Activated naive CD8-positive, alpha-beta T cell treated with anti-CD3 and anti-CD28 coated beads for 36 hours (primary cell): ENCODE measurements around the gene CEBPG. TPM values are rescaled to one million over a fixed set of nuclear protein-coding genes. Genes with fewer than 3 reads are reported as not detected.

ENCODE experiments used
- DNase-seq: peaks from one replicate; pipeline ENCODE4 v3.0.0; 2021
- H3K27ac Mint-ChIP-seq: one replicate; pipeline ENCODE4 v1.8.0; 2022; ENCODE audit warnings: mild to moderate bottlenecking, moderate library complexity, mixed read lengths
- H3K27me3 Mint-ChIP-seq: one replicate; pipeline ENCODE4 v1.8.0; 2022; ENCODE audit warnings: mild to moderate bottlenecking, mixed read lengths
- H3K36me3 Mint-ChIP-seq: one replicate; pipeline ENCODE4 v1.8.0; 2021; ENCODE audit warnings: mild to moderate bottlenecking, mixed read lengths
- H3K4me1 Mint-ChIP-seq: one replicate; pipeline ENCODE4 v1.8.0; 2021; ENCODE audit warnings: mixed read lengths
- H3K4me3 Mint-ChIP-seq: one replicate; pipeline ENCODE4 v1.8.0; 2022; ENCODE audit warnings: mild to moderate bottlenecking, moderate library complexity, mixed read lengths
- H3K9me3 Mint-ChIP-seq: one replicate; pipeline ENCODE4 v1.8.0; 2022; ENCODE audit warnings: mixed read lengths
- total RNA-seq, 2 experiments: library from RNA; stranded (reverse); gene quantifications; one replicate each; pipeline ENCODE4 v1.2.3, GENCODE V29; 2021

The CEBPG gene
- total RNA-seq, 2 experiments from 2014 or later = 30.1 to 30.9 TPM

GRCh38 chr19:33345163-33345562 is 28.3 kb upstream of the CEBPG start:
- DNase-seq = no peak
- no peak overlapping the region for H3K27ac Mint-ChIP-seq
- peaks cover 45% of the 10 kb centered on the region for H3K27me3 Mint-ChIP-seq
- H3K4me1 Mint-ChIP-seq = no peaks in the 10 kb centered on the region
- no peak overlapping the region for H3K4me3 Mint-ChIP-seq
- no peaks in the 10 kb centered on the region for H3K9me3 Mint-ChIP-seq
- H3K36me3 Mint-ChIP-seq = no peaks in the 10 kb centered on the region

GRCh38 chr19:33346665-33347064 is 26.8 kb upstream of the CEBPG start:
- Mint-ChIP-seq H3K27ac (no peak overlapping the region), H3K4me1 (no peaks in the 10 kb centered on the region)

GRCh38 chr19:33347300-33347699 is 26.2 kb upstream of the CEBPG start:
- no peak overlapping the region for H3K27ac Mint-ChIP-seq
- peaks cover 29% of the 10 kb centered on the region for H3K27me3 Mint-ChIP-seq
- no peaks in the 10 kb centered on the region for H3K4me1 Mint-ChIP-seq
- H3K9me3 Mint-ChIP-seq = no peaks in the 10 kb centered on the region
- no peak for DNase-seq
- no peak overlapping the region for H3K4me3 Mint-ChIP-seq
- no peaks in the 10 kb centered on the region for H3K36me3 Mint-ChIP-seq

More at GRCh38 chr19:33346665-33347064, 26.8 kb upstream of the CEBPG start:
- Mint-ChIP-seq H3K4me3 (no peak overlapping the region), H3K9me3 (no peaks in the 10 kb centered on the region), H3K27me3 (peaks cover 35% of the 10 kb centered on the region), H3K36me3 (no peaks in the 10 kb centered on the region)
- DNase-seq = no peak

DNA sequence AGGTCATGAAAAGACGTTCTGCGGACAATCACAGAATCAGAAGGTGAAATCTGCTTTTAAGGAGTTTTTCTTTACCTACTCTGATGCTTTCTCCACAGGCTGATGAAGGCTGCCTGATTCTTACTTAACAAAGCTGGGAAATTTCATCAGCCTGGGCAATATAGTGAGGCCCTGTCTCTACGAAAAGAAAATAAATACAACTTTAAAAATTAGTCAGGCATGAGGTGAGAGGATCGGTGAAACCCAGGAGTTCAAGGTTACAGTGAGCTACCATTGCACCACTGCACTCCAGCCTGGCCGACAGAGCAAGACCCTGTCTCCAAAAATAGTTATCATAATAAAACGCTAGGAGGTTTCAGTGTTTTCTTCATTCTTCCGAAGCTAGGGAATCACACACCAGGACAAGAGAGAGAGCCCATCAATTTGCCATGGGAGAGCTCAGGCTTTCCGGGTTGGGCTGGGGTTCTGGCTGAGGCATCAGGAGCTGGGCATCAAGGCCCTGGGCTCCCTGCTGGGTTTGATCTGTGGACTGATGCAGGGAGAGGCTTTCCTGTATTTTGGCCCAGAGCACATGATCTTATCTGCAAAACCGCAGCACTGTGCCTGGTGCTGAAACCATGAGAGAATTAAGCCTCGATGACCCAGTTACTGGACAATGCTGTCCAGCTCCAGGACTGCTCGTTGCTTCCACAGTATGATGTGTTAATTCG is 25.1 kb upstream of the CEBPG start:
- Mint-ChIP-seq H3K36me3 (no peaks in the 10 kb centered on the region), H3K9me3 (no peaks in the 10 kb centered on the region), H3K4me1 (no peaks in the 10 kb centered on the region), H3K27ac (no peak overlapping the region), H3K4me3 (no peak overlapping the region), H3K27me3 (peaks cover 29% of the 10 kb centered on the region)
- no peak for DNase-seq

DNA sequence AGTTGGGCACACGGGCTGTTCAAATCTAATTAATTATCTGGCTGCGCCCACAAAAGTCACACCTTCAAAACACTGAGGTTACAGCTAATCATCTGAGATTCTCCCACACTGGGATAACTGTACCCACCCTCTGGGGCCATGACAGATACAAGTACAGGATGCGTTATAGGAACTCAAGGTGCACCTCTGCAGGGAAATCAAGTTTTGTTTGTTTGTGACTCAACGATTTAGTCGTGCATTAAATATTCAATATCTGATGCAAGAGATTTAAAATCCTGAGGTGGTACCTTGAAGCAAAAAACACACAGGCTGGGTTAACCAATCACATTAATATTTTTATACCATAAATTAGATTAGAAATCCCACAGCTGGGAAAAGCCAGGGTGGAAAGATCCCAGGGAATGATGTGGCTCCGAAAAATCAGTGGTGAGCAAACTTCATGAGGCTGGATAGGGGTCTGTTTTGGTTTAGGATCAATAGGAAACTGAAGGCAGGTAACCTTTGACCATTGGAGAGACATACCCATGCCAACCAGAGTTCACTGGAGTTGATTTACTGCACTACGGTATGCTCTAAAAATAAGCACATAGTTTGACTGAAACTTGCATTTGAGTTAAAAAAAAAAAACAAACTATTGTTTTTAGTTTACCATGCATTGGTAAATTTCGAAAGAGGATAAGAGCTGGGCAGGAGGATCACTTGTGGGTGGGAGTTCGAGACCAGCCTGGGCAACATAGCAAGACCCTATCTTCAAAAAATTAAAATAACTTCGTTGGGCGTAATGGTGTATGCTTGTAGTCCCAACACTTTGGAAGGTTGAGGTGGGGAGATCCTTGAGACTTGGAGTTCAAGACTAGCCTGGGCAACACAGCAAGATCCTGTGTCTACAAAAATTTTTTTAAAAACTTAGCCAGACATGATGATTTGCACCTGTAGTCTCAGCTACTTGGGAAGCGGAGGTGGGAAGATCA is 23.9 kb upstream of the CEBPG start:
- DNase-seq = no peak
- H3K27ac Mint-ChIP-seq = no peak overlapping the region
- H3K4me3 Mint-ChIP-seq = no peak overlapping the region
- no peaks in the 10 kb centered on the region for H3K36me3 Mint-ChIP-seq
- no peaks in the 10 kb centered on the region for H3K4me1 Mint-ChIP-seq
- no peaks in the 10 kb centered on the region for H3K9me3 Mint-ChIP-seq
- H3K27me3 Mint-ChIP-seq = peaks cover 21% of the 10 kb centered on the region

GRCh38 chr19:33350538-33351309 is 22.8 kb upstream of the CEBPG start:
- Mint-ChIP-seq H3K27me3 (peaks cover 19% of the 10 kb centered on the region), H3K4me1 (no peaks in the 10 kb centered on the region), H3K9me3 (peaks cover 5% of the 10 kb centered on the region), H3K36me3 (no peaks in the 10 kb centered on the region), H3K4me3 (no peak overlapping the region), H3K27ac (no peak overlapping the region)
- DNase-seq = no peak

GRCh38 chr19:33355535-33355934 is 18.0 kb upstream of the CEBPG start:
- no peak for DNase-seq
- Mint-ChIP-seq H3K36me3 (no peaks in the 10 kb centered on the region), H3K9me3 (peaks cover 10% of the 10 kb centered on the region), H3K4me1 (no peaks in the 10 kb centered on the region), H3K27ac (no peak overlapping the region), H3K4me3 (no peak overlapping the region), H3K27me3 (peaks cover 12% of the 10 kb centered on the region)

- no peak overlapping the region for H3K27ac Mint-ChIP-seq
- H3K36me3 Mint-ChIP-seq = no peaks in the 10 kb centered on the region
- no peak for DNase-seq
- no peak overlapping the region for H3K4me3 Mint-ChIP-seq
- H3K9me3 Mint-ChIP-seq = peaks cover 10% of the 10 kb centered on the region
- no peaks in the 10 kb centered on the region for H3K4me1 Mint-ChIP-seq
- peaks cover 12% of the 10 kb centered on the region for H3K27me3 Mint-ChIP-seq
Measured at GRCh38 chr19:33357556-33357955, 16.0 kb upstream of the CEBPG start.

GRCh38 chr19:33358408-33358807 is 15.1 kb upstream of the CEBPG start:
- no peak overlapping the region for H3K4me3 Mint-ChIP-seq
- no peaks in the 10 kb centered on the region for H3K36me3 Mint-ChIP-seq
- peaks cover 12% of the 10 kb centered on the region for H3K27me3 Mint-ChIP-seq
- DNase-seq = no peak
- peaks cover 10% of the 10 kb centered on the region for H3K9me3 Mint-ChIP-seq
- H3K27ac Mint-ChIP-seq = no peak overlapping the region
- no peaks in the 10 kb centered on the region for H3K4me1 Mint-ChIP-seq

- peaks cover 10% of the 10 kb centered on the region for H3K9me3 Mint-ChIP-seq
- no peaks in the 10 kb centered on the region for H3K4me1 Mint-ChIP-seq
- DNase-seq = no peak
- peaks cover 12% of the 10 kb centered on the region for H3K27me3 Mint-ChIP-seq
- H3K36me3 Mint-ChIP-seq = no peaks in the 10 kb centered on the region
- no peak overlapping the region for H3K27ac Mint-ChIP-seq
- H3K4me3 Mint-ChIP-seq = no peak overlapping the region
Measured at GRCh38 chr19:33359581-33359980, 13.9 kb upstream of the CEBPG start.

- H3K27ac Mint-ChIP-seq = no peak overlapping the region
- peaks cover 6% of the 10 kb centered on the region for H3K27me3 Mint-ChIP-seq
- no peaks in the 10 kb centered on the region for H3K36me3 Mint-ChIP-seq
- H3K9me3 Mint-ChIP-seq = no peaks in the 10 kb centered on the region
- no peak for DNase-seq
- H3K4me1 Mint-ChIP-seq = no peaks in the 10 kb centered on the region
- H3K4me3 Mint-ChIP-seq = no peak overlapping the region
Measured at GRCh38 chr19:33362508-33363228, 10.8 kb upstream of the CEBPG start.

- no peak for DNase-seq
- H3K4me1 Mint-ChIP-seq = no peaks in the 10 kb centered on the region
- no peak overlapping the region for H3K4me3 Mint-ChIP-seq
- H3K9me3 Mint-ChIP-seq = no peaks in the 10 kb centered on the region
- H3K27ac Mint-ChIP-seq = no peak overlapping the region
- H3K36me3 Mint-ChIP-seq = no peaks in the 10 kb centered on the region
- H3K27me3 Mint-ChIP-seq = peaks cover 8% of the 10 kb centered on the region
Measured at GRCh38 chr19:33363476-33363875, 10.0 kb upstream of the CEBPG start.

DNA sequence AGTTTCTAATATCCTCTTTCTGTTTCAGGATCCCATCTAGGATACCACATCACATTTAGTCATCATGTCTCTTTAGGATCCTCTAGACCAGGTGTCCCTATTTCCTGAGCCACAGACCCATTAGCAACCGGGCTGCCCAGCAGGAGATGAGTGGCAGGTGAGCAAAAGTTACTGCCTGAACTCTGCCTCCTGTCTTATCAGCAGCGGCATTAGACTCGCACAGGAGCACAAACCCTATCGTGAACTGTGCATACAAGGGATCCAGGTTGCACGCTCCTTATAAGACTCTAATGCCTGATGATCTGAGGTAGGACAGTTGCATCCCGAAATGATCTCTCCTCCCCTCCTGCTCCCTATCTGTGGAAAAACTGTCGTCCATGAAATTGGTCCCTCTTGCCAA is 7.8 kb upstream of the CEBPG start:
- no peak for DNase-seq
- no peaks in the 10 kb centered on the region for H3K9me3 Mint-ChIP-seq
- H3K4me3 Mint-ChIP-seq = no peak overlapping the region
- H3K27me3 Mint-ChIP-seq = peaks cover 4% of the 10 kb centered on the region
- no peaks in the 10 kb centered on the region for H3K36me3 Mint-ChIP-seq
- H3K4me1 Mint-ChIP-seq = no peaks in the 10 kb centered on the region
- no peak overlapping the region for H3K27ac Mint-ChIP-seq

DNA sequence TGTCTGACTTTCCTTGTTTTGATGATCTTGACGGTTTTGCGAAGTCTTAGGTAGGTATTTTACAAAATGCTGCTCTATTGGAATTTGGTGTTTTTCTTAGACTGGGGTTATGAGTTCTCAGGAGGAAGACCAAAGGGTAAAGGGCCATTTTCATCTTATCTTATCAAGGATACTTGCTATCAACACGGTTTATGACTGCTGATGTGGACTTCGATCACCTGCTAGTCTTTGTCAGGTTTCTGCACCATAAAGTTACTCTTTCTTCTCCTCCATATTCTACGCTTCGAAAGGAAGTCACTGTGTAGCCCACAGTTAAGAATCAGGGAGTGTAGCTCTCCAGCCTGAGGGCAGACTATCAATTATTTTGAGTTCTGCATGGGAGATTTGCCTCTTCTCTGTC is 7.4 kb upstream of the CEBPG start:
- H3K36me3 Mint-ChIP-seq = no peaks in the 10 kb centered on the region
- no peak for DNase-seq
- peaks cover 4% of the 10 kb centered on the region for H3K27me3 Mint-ChIP-seq
- H3K4me3 Mint-ChIP-seq = no peak overlapping the region
- no peak overlapping the region for H3K27ac Mint-ChIP-seq
- no peaks in the 10 kb centered on the region for H3K9me3 Mint-ChIP-seq
- no peaks in the 10 kb centered on the region for H3K4me1 Mint-ChIP-seq
